Muscle of leg (tissue), 11 donors: Measurements from ENCODE around the gene AOPEP. TPM values are rescaled to one million over a fixed set of nuclear protein-coding genes. Genes with fewer than 3 reads are reported as not detected.
A peak's percentile ranks its signal among the peaks of the same experiment; 100 is the strongest.

Experiments
- DNase-seq: peaks from one replicate; pipeline ENCODE4 v3.0.0; 2013
- H3K27ac ChIP-seq: one replicate; pipeline ENCODE4 v1.5.1; 2013; ENCODE audit warnings: mild to moderate bottlenecking, low read length, control low read depth
- H3K27me3 ChIP-seq: one replicate; pipeline ENCODE4 v1.6.1; 2013; ENCODE audit warnings: low read length; ENCODE audit not compliant: control insufficient read depth, insufficient read depth
- H3K36me3 ChIP-seq: one replicate; pipeline ENCODE4 v1.6.1; 2013; ENCODE audit warnings: low read length; ENCODE audit not compliant: control insufficient read depth, insufficient read depth
- H3K4me1 ChIP-seq: one replicate; pipeline ENCODE4 v1.6.1; 2013; ENCODE audit warnings: low read length; ENCODE audit not compliant: control insufficient read depth, insufficient read depth
- H3K4me3 ChIP-seq: one replicate; pipeline ENCODE4 v1.5.1; 2013; ENCODE audit warnings: low read length, control low read depth
- H3K9me3 ChIP-seq: replicated peaks from 2 replicates; pipeline ENCODE4 v1.6.1; 2013; ENCODE audit warnings: low read depth, low read length; ENCODE audit not compliant: control insufficient read depth
- WGBS: methylation state at CpG from one replicate; pipeline ENCODE4 v1.1.5; 2013; ENCODE audit warnings: missing lambda C conversion rate; ENCODE audit not compliant: insufficient coverage; 5-methylcytosine and 5-hydroxymethylcytosine counted together
- polyA plus RNA-seq, 8 donors: library from polyadenylated mRNA; unstranded; fragments of 120-200 nt; gene quantifications; one replicate each; pipeline versions ENCODE4 v1.2.1 to v1.2.3, GENCODE V29; 2013; ENCODE audit warnings: inconsistent platforms in 1 of 8, low replicate concordance in 1 of 8; ENCODE audit not compliant: insufficient read length in 8 of 8, insufficient read depth in 1 of 8
- total RNA-seq: library from RNA; stranded (reverse); fragments of 120-200 nt; gene quantifications from one replicate; pipeline ENCODE4 v1.2.4, GENCODE V29; 2013

AOPEP gene
- total and polyA plus RNA-seq, 9 donors, result 35.0 to 52.3 (median 43.3) TPM

GRCh38 chr9:95103281-95103771, 376.8 kb downstream of the AOPEP start:
- Histone ChIP-seq H3K27ac (peak overlapping the region; percentile 56), H3K9me3 (no peaks in the 10 kb centered on the region), H3K27me3 (no peaks in the 10 kb centered on the region), H3K4me3 (no peak overlapping the region), H3K4me1 (peaks cover 66% of the 10 kb centered on the region), H3K36me3 (peaks cover 52% of the 10 kb centered on the region)
- DNase-seq, result no peak
- 66% methylated on average over 15 of the region's 15 CpGs for WGBS

GRCh38 chr9:95103871-95104580, 377.5 kb downstream of the AOPEP start:
- Histone ChIP-seq H3K4me1 (peaks cover 62% of the 10 kb centered on the region), H3K4me3 (no peak overlapping the region), H3K27me3 (no peaks in the 10 kb centered on the region), H3K9me3 (no peaks in the 10 kb centered on the region), H3K27ac (peak overlapping the region; percentile 56), H3K36me3 (peaks cover 53% of the 10 kb centered on the region)
- peak; percentile 37 for DNase-seq
- 57% methylated on average over 19 of the region's 20 CpGs for WGBS

GRCh38 chr9:95104581-95104960, 378.1 kb downstream of the AOPEP start:
- no peak overlapping the region for H3K4me3 ChIP-seq
- H3K4me1 ChIP-seq, result peaks cover 60% of the 10 kb centered on the region
- no peak overlapping the region for H3K27ac ChIP-seq
- H3K36me3 ChIP-seq, result peaks cover 54% of the 10 kb centered on the region
- 79% methylated on average over 4 of the region's 8 CpGs for WGBS
- H3K9me3 ChIP-seq, result no peaks in the 10 kb centered on the region
- H3K27me3 ChIP-seq, result no peaks in the 10 kb centered on the region
- DNase-seq, result no peak

GRCh38 chr9:95104980-95105379, 378.5 kb downstream of the AOPEP start:
- Histone ChIP-seq H3K4me3 (no peak overlapping the region), H3K4me1 (peaks cover 57% of the 10 kb centered on the region), H3K27me3 (no peaks in the 10 kb centered on the region), H3K36me3 (peaks cover 54% of the 10 kb centered on the region), H3K9me3 (no peaks in the 10 kb centered on the region), H3K27ac (no peak overlapping the region)
- DNase-seq, result no peak
- 90% methylated on average over 7 of the region's 12 CpGs for WGBS

- H3K4me3 ChIP-seq, result no peak overlapping the region
- H3K27me3 ChIP-seq, result no peaks in the 10 kb centered on the region
- peaks cover 48% of the 10 kb centered on the region for H3K36me3 ChIP-seq
- H3K4me1 ChIP-seq, result peaks cover 56% of the 10 kb centered on the region
- 48% methylated on average over 9 of the region's 13 CpGs for WGBS
- H3K9me3 ChIP-seq, result no peaks in the 10 kb centered on the region
- DNase-seq, result no peak
- H3K27ac ChIP-seq, result no peak overlapping the region
Measured at GRCh38 chr9:95105519-95106287, 379.2 kb downstream of the AOPEP start.

GRCh38 chr9:95107001-95107749, 380.7 kb downstream of the AOPEP start:
- Histone ChIP-seq H3K27me3 (no peaks in the 10 kb centered on the region), H3K4me1 (peaks cover 47% of the 10 kb centered on the region), H3K4me3 (no peak overlapping the region), H3K36me3 (peaks cover 53% of the 10 kb centered on the region), H3K9me3 (no peaks in the 10 kb centered on the region), H3K27ac (peak overlapping the region; percentile 73)
- WGBS, result 83% methylated on average over 5 of the region's 18 CpGs
- peak; percentile 76 for DNase-seq

GRCh38 chr9:95107976-95108375, 381.5 kb downstream of the AOPEP start:
- H3K4me1 ChIP-seq, result peaks cover 41% of the 10 kb centered on the region
- H3K9me3 ChIP-seq, result no peaks in the 10 kb centered on the region
- peaks cover 60% of the 10 kb centered on the region for H3K36me3 ChIP-seq
- no peaks in the 10 kb centered on the region for H3K27me3 ChIP-seq
- peak overlapping the region; percentile 73 for H3K27ac ChIP-seq
- H3K4me3 ChIP-seq, result no peak overlapping the region
- 86% methylated on average over 12 of the region's 14 CpGs for WGBS
- peak; percentile 76 for DNase-seq

GRCh38 chr9:95108777-95109176, 382.3 kb downstream of the AOPEP start:
- Histone ChIP-seq H3K4me3 (no peak overlapping the region), H3K27ac (peak overlapping the region; percentile 73), H3K9me3 (no peaks in the 10 kb centered on the region), H3K36me3 (peaks cover 59% of the 10 kb centered on the region), H3K27me3 (no peaks in the 10 kb centered on the region), H3K4me1 (peaks cover 33% of the 10 kb centered on the region)
- no CpG with 5 or more reads among the region's 5 CpGs for WGBS
- DNase-seq, result no peak

GRCh38 chr9:95109456-95109855, 383.0 kb downstream of the AOPEP start:
- Histone ChIP-seq H3K4me3 (no peak overlapping the region), H3K4me1 (peaks cover 29% of the 10 kb centered on the region)

More at GRCh38 chr9:95109456-95109855, 383.0 kb downstream of the AOPEP start:
- WGBS, result 93% methylated on average over 7 of the region's 8 CpGs
- DNase-seq, result no peak
- Histone ChIP-seq H3K36me3 (peaks cover 61% of the 10 kb centered on the region), H3K27me3 (no peaks in the 10 kb centered on the region), H3K9me3 (no peaks in the 10 kb centered on the region), H3K27ac (peak overlapping the region; percentile 73)
